ENCODE results near the gene SESN1.

GRCh38 chr6:109118337-109118736, 23.7 kb upstream of the SESN1 start:
- TF ChIP-seq CTCF (IDR thresholded peaks at IDR 0.05; ENCODE audit: insufficient read depth, low read depth, low read length) (no peak), EZH2 (IDR thresholded peaks at IDR 0.05; ENCODE audit: insufficient read depth, low read length) (no peak)

All from astrocyte (in vitro differentiated cells and primary cell).